DND-41 (cell line): ENCODE measurements around the gene RGS18.

Experiments
- ATAC-seq: fragments of 200-7000 bp; cut with Tn5 transposase; 3 replicates; pipeline ENCODE4 v1.9.1; 2021; ENCODE audit warnings: low read depth; ENCODE audit not compliant: insufficient read depth
- DNase-seq: peaks from one replicate; pipeline ENCODE4 v3.0.0-alpha.2; 2020
- H2AFZ ChIP-seq: 2 replicates; pipeline ENCODE4 v1.6.0; 2012; ENCODE audit warnings: low read depth, low read length
- H3K27ac ChIP-seq: 2 replicates; pipeline ENCODE4 v1.5.1; 2012; ENCODE audit warnings: low read length, inconsistent platforms
- H3K27me3 ChIP-seq: fragments of 200-600 bp; sonication (generic); 2 replicates; pipeline ENCODE4 v1.6.0; 2012; ENCODE audit warnings: low read length, mild to moderate bottlenecking, inconsistent platforms; ENCODE audit not compliant: insufficient read depth, poor library complexity
- H3K36me3 ChIP-seq: 2 replicates; pipeline ENCODE4 v1.5.1; 2012; ENCODE audit warnings: low read length, inconsistent platforms; ENCODE audit not compliant: insufficient read depth
- H3K4me1 ChIP-seq: 2 replicates; pipeline ENCODE4 v1.5.1; 2012; ENCODE audit warnings: mild to moderate bottlenecking, low read length; ENCODE audit not compliant: insufficient read depth
- H3K4me2 ChIP-seq: 2 replicates; pipeline ENCODE4 v1.6.0; 2012; ENCODE audit warnings: mild to moderate bottlenecking, moderate library complexity, low read length, inconsistent platforms; ENCODE audit not compliant: insufficient read depth
- H3K4me3 ChIP-seq, 2 experiments: fragments of 200-600 bp in 1 of 2; shearing (Covaris generic) in 1 of 2; 2 replicates each; pipeline ENCODE4 v1.5.1; 2012 to 2016; ENCODE audit warnings: inconsistent platforms in 2 of 2, low read length in 2 of 2, mild to moderate bottlenecking in 2 of 2, low read depth in 1 of 2, moderate library complexity in 1 of 2
- H3K79me2 ChIP-seq: 2 replicates; pipeline ENCODE4 v1.6.0; 2012; ENCODE audit warnings: low read length, inconsistent platforms; ENCODE audit not compliant: insufficient read depth
- H3K9ac ChIP-seq: 2 replicates; pipeline ENCODE4 v1.6.0; 2012; ENCODE audit warnings: low read depth, mild to moderate bottlenecking, inconsistent platforms, low read length, moderate library complexity
- H3K9me3 ChIP-seq: 2 replicates; pipeline ENCODE4 v1.5.1; 2012; ENCODE audit warnings: low read length, moderate library complexity, mild to moderate bottlenecking, inconsistent platforms; ENCODE audit not compliant: insufficient read depth, severe bottlenecking
- H4K20me1 ChIP-seq: 2 replicates; pipeline ENCODE4 v1.6.0; 2012; ENCODE audit warnings: low read length; ENCODE audit not compliant: insufficient read depth
- EZH2 ChIP-seq: IDR thresholded peaks from 3 replicates; pipeline ENCODE4 v1.6.1; 2012; ENCODE audit warnings: borderline replicate concordance, low read depth, mild to moderate bottlenecking, moderate library complexity, low read length, inconsistent platforms; ENCODE audit not compliant: severe bottlenecking
- TF ChIP-seq, protein P1 (sequence below): IDR thresholded peaks from 2 replicates; pipeline ENCODE4 v1.5.1; 2012; ENCODE audit warnings: borderline replicate concordance, low read length, moderate library complexity, mild to moderate bottlenecking; ENCODE audit not compliant: poor library complexity, severe bottlenecking; ENCODE audit errors: extremely low read depth

RGS18 gene

DNA sequence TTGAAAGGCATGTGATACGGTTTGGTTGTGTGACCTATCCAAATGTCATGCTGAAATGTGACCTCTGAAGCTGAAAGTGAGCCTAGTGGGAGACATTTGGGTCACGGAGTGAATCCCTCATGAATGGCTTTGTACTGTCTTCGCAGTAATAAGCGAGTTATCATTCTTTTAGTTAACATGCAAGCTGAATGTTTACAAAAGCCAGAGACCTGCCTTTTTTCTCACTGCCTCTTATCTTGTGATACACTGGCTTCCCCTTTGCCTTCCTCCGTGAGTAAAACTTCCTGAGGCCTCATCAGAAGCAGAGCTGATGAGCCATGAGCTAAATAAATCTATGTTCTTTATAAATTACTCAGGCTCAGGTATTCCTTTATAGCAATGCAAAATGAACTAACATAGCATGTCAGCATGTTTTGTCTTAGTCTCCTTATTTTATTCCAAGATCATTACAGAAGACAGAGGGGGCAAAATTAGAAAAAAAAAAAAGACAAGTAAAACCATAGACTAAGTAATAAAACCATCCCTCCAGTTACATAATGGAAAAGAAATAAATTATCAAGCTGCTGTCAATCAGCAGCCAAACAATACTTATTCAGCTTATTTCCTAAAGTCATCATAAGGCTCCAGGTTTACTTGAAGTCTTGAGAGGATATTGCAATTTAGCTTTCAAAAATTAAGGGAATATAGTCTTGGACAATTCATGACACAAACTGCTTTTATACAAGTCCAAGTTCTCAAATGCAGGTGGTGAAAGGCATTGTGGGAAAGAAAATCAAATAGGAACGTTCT is 12.1 kb downstream of the RGS18 start:
- Histone ChIP-seq H3K4me1 (peaks cover 67% of the 10 kb centered on the region), H3K9me3 (no peaks in the 10 kb centered on the region), H4K20me1 (no peaks in the 10 kb centered on the region), H3K36me3 (peaks cover 6% of the 10 kb centered on the region; the same call in 1 of the 2 replicates), H3K9ac (peak overlapping the region; percentile 15; the same call in 1 of the 2 replicates), H3K27ac (peak overlapping the region; percentile 80), H2AFZ (peak overlapping the region; percentile 65), H3K27me3 (no peaks in the 10 kb centered on the region), H3K79me2 (no peaks in the 10 kb centered on the region), H3K4me2 (peak overlapping the region; percentile 21; the same call in 1 of the 2 replicates), H3K4me3 (no peak overlapping the region)
- DNase-seq (no peak), ATAC-seq (peak; percentile 37; the same call in 1 of the 3 replicates)
- TF ChIP-seq, protein P1, sequence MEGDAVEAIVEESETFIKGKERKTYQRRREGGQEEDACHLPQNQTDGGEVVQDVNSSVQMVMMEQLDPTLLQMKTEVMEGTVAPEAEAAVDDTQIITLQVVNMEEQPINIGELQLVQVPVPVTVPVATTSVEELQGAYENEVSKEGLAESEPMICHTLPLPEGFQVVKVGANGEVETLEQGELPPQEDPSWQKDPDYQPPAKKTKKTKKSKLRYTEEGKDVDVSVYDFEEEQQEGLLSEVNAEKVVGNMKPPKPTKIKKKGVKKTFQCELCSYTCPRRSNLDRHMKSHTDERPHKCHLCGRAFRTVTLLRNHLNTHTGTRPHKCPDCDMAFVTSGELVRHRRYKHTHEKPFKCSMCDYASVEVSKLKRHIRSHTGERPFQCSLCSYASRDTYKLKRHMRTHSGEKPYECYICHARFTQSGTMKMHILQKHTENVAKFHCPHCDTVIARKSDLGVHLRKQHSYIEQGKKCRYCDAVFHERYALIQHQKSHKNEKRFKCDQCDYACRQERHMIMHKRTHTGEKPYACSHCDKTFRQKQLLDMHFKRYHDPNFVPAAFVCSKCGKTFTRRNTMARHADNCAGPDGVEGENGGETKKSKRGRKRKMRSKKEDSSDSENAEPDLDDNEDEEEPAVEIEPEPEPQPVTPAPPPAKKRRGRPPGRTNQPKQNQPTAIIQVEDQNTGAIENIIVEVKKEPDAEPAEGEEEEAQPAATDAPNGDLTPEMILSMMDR: no peak
- TF ChIP-seq EZH2: no peak

DNA sequence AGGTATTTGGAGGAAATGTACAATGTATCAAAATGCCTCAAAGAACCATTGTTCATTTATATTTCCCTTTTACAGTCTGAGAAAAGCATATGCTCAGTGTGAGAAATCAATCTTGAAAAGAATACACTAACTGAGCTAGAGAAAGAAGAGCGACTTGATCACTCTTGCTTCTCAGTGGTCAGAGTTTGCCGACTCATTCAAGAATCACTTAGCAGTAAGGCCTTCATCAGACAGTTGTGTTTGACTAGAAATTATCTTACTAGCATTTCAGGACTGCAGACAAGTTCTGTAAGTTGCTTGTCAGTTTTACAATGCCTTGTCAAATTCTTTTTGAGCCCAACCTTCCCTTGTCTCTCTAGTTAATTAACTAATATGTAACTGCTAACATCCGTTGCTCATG is 12.9 kb downstream of the RGS18 start:
- peaks cover 6% of the 10 kb centered on the region; the same call in 1 of the 2 replicates for H3K36me3 ChIP-seq
- H3K9ac ChIP-seq: no peak overlapping the region
- H3K9me3 ChIP-seq: no peaks in the 10 kb centered on the region
- ATAC-seq (no peak), DNase-seq (no peak)
- no peak overlapping the region for H3K4me2 ChIP-seq
- no peaks in the 10 kb centered on the region for H3K79me2 ChIP-seq
- H3K27ac ChIP-seq: peak overlapping the region; percentile 80
- no peaks in the 10 kb centered on the region for H3K27me3 ChIP-seq
- H4K20me1 ChIP-seq: no peaks in the 10 kb centered on the region
- TF ChIP-seq EZH2: no peak
- TF ChIP-seq, protein P1: no peak
- no peak overlapping the region for H3K4me3 ChIP-seq
- H2AFZ ChIP-seq: 0 out of 2 replicates have a peak overlapping the region, but pooled peaks have one; percentile 38
- peaks cover 64% of the 10 kb centered on the region for H3K4me1 ChIP-seq

DNA sequence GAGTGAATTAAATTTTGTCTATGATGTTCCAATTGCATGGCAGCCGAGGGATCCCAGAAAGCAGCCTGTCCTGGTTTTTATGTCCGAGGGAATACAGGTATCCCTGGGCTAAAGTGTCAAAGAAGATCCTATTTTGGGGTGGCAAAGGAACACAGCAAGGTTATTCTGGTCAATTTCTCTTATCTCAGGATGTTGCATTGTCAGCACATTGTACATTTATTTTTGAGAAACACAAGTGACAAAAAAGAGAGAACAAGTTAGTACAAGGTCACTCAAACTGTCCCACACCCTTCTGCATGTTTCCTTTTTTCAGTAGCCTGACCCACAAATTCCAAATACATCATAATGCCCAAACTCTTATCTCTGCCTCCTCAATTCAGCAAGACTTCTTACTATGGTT is 17.7 kb downstream of the RGS18 start:
- no peaks in the 10 kb centered on the region for H3K79me2 ChIP-seq
- no peak overlapping the region for H3K4me2 ChIP-seq
- no peak overlapping the region for H2AFZ ChIP-seq
- H3K27me3 ChIP-seq: no peaks in the 10 kb centered on the region
- DNase-seq (no peak), ATAC-seq (no peak)
- H3K9ac ChIP-seq: no peak overlapping the region
- H3K9me3 ChIP-seq: no peaks in the 10 kb centered on the region
- H3K36me3 ChIP-seq: peaks cover 19% of the 10 kb centered on the region
- peaks cover 16% of the 10 kb centered on the region for H3K4me1 ChIP-seq
- H3K27ac ChIP-seq: no peak overlapping the region
- H4K20me1 ChIP-seq: no peaks in the 10 kb centered on the region
- H3K4me3 ChIP-seq: no peak overlapping the region
- TF ChIP-seq, protein P1: no peak
- TF ChIP-seq EZH2: no peak
